Peyer's patch (tissue), 4 donors: ENCODE data around the gene DNAH17.

Experiments
- POLR2A ChIP-seq, 2 donors: fragments of 450-650 bp; IDR thresholded peaks; one replicate each; pipeline ENCODE4 v1.5.1; 2017; ENCODE audit warnings: antibody characterized with exemption in 2 of 2, mild to moderate bottlenecking in 2 of 2, moderate library complexity in 2 of 2
- TF ChIP-seq, protein P1 (sequence below), 6 experiments: fragments of 450-650 bp in 4 of 6; fragments of 200-600 bp in 2 of 6; sonication (generic) in 1 of 6; IDR thresholded peaks; one replicate each; pipeline ENCODE4 v1.5.1; 2017 to 2019; ENCODE audit warnings: antibody characterized with exemption in 6 of 6, mild to moderate bottlenecking in 3 of 6, moderate library complexity in 1 of 6

GRCh38 chr17:78435330-78436005, 141.7 kb downstream of the DNAH17 start:
- no peak for TF ChIP-seq POLR2A (IDR thresholded peaks at IDR 0.05)
- TF ChIP-seq, protein P1, sequence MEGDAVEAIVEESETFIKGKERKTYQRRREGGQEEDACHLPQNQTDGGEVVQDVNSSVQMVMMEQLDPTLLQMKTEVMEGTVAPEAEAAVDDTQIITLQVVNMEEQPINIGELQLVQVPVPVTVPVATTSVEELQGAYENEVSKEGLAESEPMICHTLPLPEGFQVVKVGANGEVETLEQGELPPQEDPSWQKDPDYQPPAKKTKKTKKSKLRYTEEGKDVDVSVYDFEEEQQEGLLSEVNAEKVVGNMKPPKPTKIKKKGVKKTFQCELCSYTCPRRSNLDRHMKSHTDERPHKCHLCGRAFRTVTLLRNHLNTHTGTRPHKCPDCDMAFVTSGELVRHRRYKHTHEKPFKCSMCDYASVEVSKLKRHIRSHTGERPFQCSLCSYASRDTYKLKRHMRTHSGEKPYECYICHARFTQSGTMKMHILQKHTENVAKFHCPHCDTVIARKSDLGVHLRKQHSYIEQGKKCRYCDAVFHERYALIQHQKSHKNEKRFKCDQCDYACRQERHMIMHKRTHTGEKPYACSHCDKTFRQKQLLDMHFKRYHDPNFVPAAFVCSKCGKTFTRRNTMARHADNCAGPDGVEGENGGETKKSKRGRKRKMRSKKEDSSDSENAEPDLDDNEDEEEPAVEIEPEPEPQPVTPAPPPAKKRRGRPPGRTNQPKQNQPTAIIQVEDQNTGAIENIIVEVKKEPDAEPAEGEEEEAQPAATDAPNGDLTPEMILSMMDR (IDR thresholded peaks at IDR 0.05) = no peak
